ENCODE data around the gene IGSF9.

IGSF9 gene

GRCh38 chr1:159945483-159946241 lies at the start of gene IGSF9:
TSS of gene IGSF9 (minus strand) at chr1:159945613. CDS start at chr1:159943454, 2,159 bp downstream.
- Histone ChIP-seq H3K4me1 (ENCODE audit: control insufficient read depth, insufficient read depth, low read length) (peaks cover 10% of the 10 kb centered on the region), H3K36me3 (ENCODE audit: control insufficient read depth, insufficient read depth, low read length, severe bottlenecking) (no peaks in the 10 kb centered on the region), H3K4me3 (ENCODE audit: low read length) (peak within 1 kb of the TSS; percentile 77), H3K9me3 (ENCODE audit: control insufficient read depth, low read length) (no peaks in the 10 kb centered on the region), H3K27me3 (replicated peaks; ENCODE audit: control insufficient read depth, insufficient read depth, low read length) (peaks cover 42% of the 10 kb centered on the region), H3K9ac (ENCODE audit: low read length) (peak within 1 kb of the TSS; percentile 53)
- DNase-seq (ENCODE audit: low read depth): peak; percentile 83

- DNase-seq (ENCODE audit: low read depth): no peak
- Histone ChIP-seq H3K36me3 (ENCODE audit: control insufficient read depth, insufficient read depth, low read length, severe bottlenecking) (no peaks in the 10 kb centered on the region), H3K4me1 (ENCODE audit: control insufficient read depth, insufficient read depth, low read length) (peaks cover 30% of the 10 kb centered on the region), H3K27me3 (replicated peaks; ENCODE audit: control insufficient read depth, insufficient read depth, low read length) (no peaks in the 10 kb centered on the region), H3K4me3 (ENCODE audit: low read length) (no peak overlapping the region), H3K9ac (ENCODE audit: low read length) (no peak overlapping the region), H3K9me3 (ENCODE audit: control insufficient read depth, low read length) (no peaks in the 10 kb centered on the region)
Measured at GRCh38 chr1:159994896-159995295, 49.5 kb upstream of the IGSF9 start.

- Histone ChIP-seq H3K9me3 (ENCODE audit: control insufficient read depth, low read length) (no peaks in the 10 kb centered on the region), H3K27me3 (replicated peaks; ENCODE audit: control insufficient read depth, insufficient read depth, low read length) (no peaks in the 10 kb centered on the region), H3K9ac (ENCODE audit: low read length) (no peak overlapping the region), H3K4me1 (ENCODE audit: control insufficient read depth, insufficient read depth, low read length) (peaks cover 25% of the 10 kb centered on the region), H3K4me3 (ENCODE audit: low read length) (no peak overlapping the region), H3K36me3 (ENCODE audit: control insufficient read depth, insufficient read depth, low read length, severe bottlenecking) (no peaks in the 10 kb centered on the region)
- no peak for DNase-seq (ENCODE audit: low read depth)
Measured at GRCh38 chr1:159993911-159994310, 48.5 kb upstream of the IGSF9 start.

GRCh38 chr1:159992161-159992560 lies 46.7 kb upstream of the IGSF9 start:
- no peaks in the 10 kb centered on the region for H3K36me3 ChIP-seq (ENCODE audit: control insufficient read depth, insufficient read depth, low read length, severe bottlenecking)
- DNase-seq (ENCODE audit: low read depth): peak; percentile 5
- H3K9ac ChIP-seq (ENCODE audit: low read length): no peak overlapping the region
- no peaks in the 10 kb centered on the region for H3K27me3 ChIP-seq (replicated peaks; ENCODE audit: control insufficient read depth, insufficient read depth, low read length)
- no peak overlapping the region for H3K4me3 ChIP-seq (ENCODE audit: low read length)
- H3K9me3 ChIP-seq (ENCODE audit: control insufficient read depth, low read length): no peaks in the 10 kb centered on the region
- peaks cover 24% of the 10 kb centered on the region for H3K4me1 ChIP-seq (ENCODE audit: control insufficient read depth, insufficient read depth, low read length)

GRCh38 chr1:159991513-159991912 lies 46.1 kb upstream of the IGSF9 start:
- no peaks in the 10 kb centered on the region for H3K27me3 ChIP-seq (replicated peaks; ENCODE audit: control insufficient read depth, insufficient read depth, low read length)
- H3K9me3 ChIP-seq (ENCODE audit: control insufficient read depth, low read length): peaks cover 2% of the 10 kb centered on the region
- peak; percentile 41 for DNase-seq (ENCODE audit: low read depth)
- no peaks in the 10 kb centered on the region for H3K36me3 ChIP-seq (ENCODE audit: control insufficient read depth, insufficient read depth, low read length, severe bottlenecking)
- H3K4me3 ChIP-seq (ENCODE audit: low read length): no peak overlapping the region
- no peak overlapping the region for H3K9ac ChIP-seq (ENCODE audit: low read length)
- H3K4me1 ChIP-seq (ENCODE audit: control insufficient read depth, insufficient read depth, low read length): peaks cover 18% of the 10 kb centered on the region

GRCh38 chr1:159990005-159990404 lies 44.6 kb upstream of the IGSF9 start:
- H3K9ac ChIP-seq (ENCODE audit: low read length): no peak overlapping the region
- no peaks in the 10 kb centered on the region for H3K36me3 ChIP-seq (ENCODE audit: control insufficient read depth, insufficient read depth, low read length, severe bottlenecking)
- H3K27me3 ChIP-seq (replicated peaks; ENCODE audit: control insufficient read depth, insufficient read depth, low read length): no peaks in the 10 kb centered on the region
- H3K9me3 ChIP-seq (ENCODE audit: control insufficient read depth, low read length): peaks cover 4% of the 10 kb centered on the region
- DNase-seq (ENCODE audit: low read depth): no peak
- no peak overlapping the region for H3K4me3 ChIP-seq (ENCODE audit: low read length)
- H3K4me1 ChIP-seq (ENCODE audit: control insufficient read depth, insufficient read depth, low read length): peaks cover 12% of the 10 kb centered on the region

GRCh38 chr1:159989581-159989980 lies 44.2 kb upstream of the IGSF9 start:
- Histone ChIP-seq H3K9ac (ENCODE audit: low read length) (no peak overlapping the region), H3K36me3 (ENCODE audit: control insufficient read depth, insufficient read depth, low read length, severe bottlenecking) (no peaks in the 10 kb centered on the region), H3K4me3 (ENCODE audit: low read length) (no peak overlapping the region), H3K27me3 (replicated peaks; ENCODE audit: control insufficient read depth, insufficient read depth, low read length) (no peaks in the 10 kb centered on the region), H3K4me1 (ENCODE audit: control insufficient read depth, insufficient read depth, low read length) (peaks cover 12% of the 10 kb centered on the region), H3K9me3 (ENCODE audit: control insufficient read depth, low read length) (peaks cover 4% of the 10 kb centered on the region)
- no peak for DNase-seq (ENCODE audit: low read depth)

- Histone ChIP-seq H3K4me1 (ENCODE audit: control insufficient read depth, insufficient read depth, low read length) (peaks cover 12% of the 10 kb centered on the region), H3K4me3 (ENCODE audit: low read length) (no peak overlapping the region), H3K9me3 (ENCODE audit: control insufficient read depth, low read length) (peaks cover 4% of the 10 kb centered on the region), H3K9ac (ENCODE audit: low read length) (no peak overlapping the region), H3K27me3 (replicated peaks; ENCODE audit: control insufficient read depth, insufficient read depth, low read length) (no peaks in the 10 kb centered on the region), H3K36me3 (ENCODE audit: control insufficient read depth, insufficient read depth, low read length, severe bottlenecking) (no peaks in the 10 kb centered on the region)
- DNase-seq (ENCODE audit: low read depth): no peak
Measured at GRCh38 chr1:159988006-159988405, 42.6 kb upstream of the IGSF9 start.

- H3K9ac ChIP-seq (ENCODE audit: low read length): no peak overlapping the region
- peaks cover 12% of the 10 kb centered on the region for H3K4me1 ChIP-seq (ENCODE audit: control insufficient read depth, insufficient read depth, low read length)
- H3K27me3 ChIP-seq (replicated peaks; ENCODE audit: control insufficient read depth, insufficient read depth, low read length): no peaks in the 10 kb centered on the region
- DNase-seq (ENCODE audit: low read depth): no peak
- peaks cover 4% of the 10 kb centered on the region for H3K9me3 ChIP-seq (ENCODE audit: control insufficient read depth, low read length)
- peaks cover 3% of the 10 kb centered on the region for H3K36me3 ChIP-seq (ENCODE audit: control insufficient read depth, insufficient read depth, low read length, severe bottlenecking)
- H3K4me3 ChIP-seq (ENCODE audit: low read length): no peak overlapping the region
Measured at GRCh38 chr1:159987186-159987585, 41.8 kb upstream of the IGSF9 start.

GRCh38 chr1:159986531-159986930 lies 41.1 kb upstream of the IGSF9 start:
- H3K9me3 ChIP-seq (ENCODE audit: control insufficient read depth, low read length): peaks cover 4% of the 10 kb centered on the region
- H3K27me3 ChIP-seq (replicated peaks; ENCODE audit: control insufficient read depth, insufficient read depth, low read length): no peaks in the 10 kb centered on the region
- H3K9ac ChIP-seq (ENCODE audit: low read length): no peak overlapping the region
- H3K4me1 ChIP-seq (ENCODE audit: control insufficient read depth, insufficient read depth, low read length): peaks cover 5% of the 10 kb centered on the region
- DNase-seq (ENCODE audit: low read depth): no peak
- peaks cover 8% of the 10 kb centered on the region for H3K36me3 ChIP-seq (ENCODE audit: control insufficient read depth, insufficient read depth, low read length, severe bottlenecking)
- no peak overlapping the region for H3K4me3 ChIP-seq (ENCODE audit: low read length)

- Histone ChIP-seq H3K4me1 (ENCODE audit: control insufficient read depth, insufficient read depth, low read length) (peaks cover under 1% of the 10 kb centered on the region), H3K27me3 (replicated peaks; ENCODE audit: control insufficient read depth, insufficient read depth, low read length) (no peaks in the 10 kb centered on the region), H3K4me3 (ENCODE audit: low read length) (no peak overlapping the region), H3K9ac (ENCODE audit: low read length) (no peak overlapping the region), H3K36me3 (ENCODE audit: control insufficient read depth, insufficient read depth, low read length, severe bottlenecking) (peaks cover 12% of the 10 kb centered on the region), H3K9me3 (ENCODE audit: control insufficient read depth, low read length) (peaks cover 4% of the 10 kb centered on the region)
- no peak for DNase-seq (ENCODE audit: low read depth)
Measured at GRCh38 chr1:159986093-159986492, 40.7 kb upstream of the IGSF9 start.

GRCh38 chr1:159985473-159985872 lies 40.1 kb upstream of the IGSF9 start:
- peaks cover 4% of the 10 kb centered on the region for H3K9me3 ChIP-seq (ENCODE audit: control insufficient read depth, low read length)
- H3K4me3 ChIP-seq (ENCODE audit: low read length): no peak overlapping the region
- H3K9ac ChIP-seq (ENCODE audit: low read length): no peak overlapping the region
- H3K36me3 ChIP-seq (ENCODE audit: control insufficient read depth, insufficient read depth, low read length, severe bottlenecking): peaks cover 16% of the 10 kb centered on the region
- no peaks in the 10 kb centered on the region for H3K4me1 ChIP-seq (ENCODE audit: control insufficient read depth, insufficient read depth, low read length)
- H3K27me3 ChIP-seq (replicated peaks; ENCODE audit: control insufficient read depth, insufficient read depth, low read length): no peaks in the 10 kb centered on the region
- DNase-seq (ENCODE audit: low read depth): no peak
